ENCODE data around the gene FOXP1.

FOXP1 gene

GRCh38 chr3:71005702-71006321, 577.7 kb downstream of the FOXP1 start:
- no peak for DNase-seq (ENCODE audit: low spot score)

GRCh38 chr3:71003511-71003910, 580.0 kb downstream of the FOXP1 start:
- no peak for DNase-seq (ENCODE audit: low spot score)

- DNase-seq (ENCODE audit: low spot score), result no peak
Measured at GRCh38 chr3:71002298-71002697, 581.2 kb downstream of the FOXP1 start.

GRCh38 chr3:71001303-71001830, 582.2 kb downstream of the FOXP1 start:
- DNase-seq (ENCODE audit: low spot score), result no peak

- DNase-seq (ENCODE audit: low spot score), result no peak
Measured at GRCh38 chr3:71000483-71000882, 583.0 kb downstream of the FOXP1 start.

GRCh38 chr3:70999730-71000129, 583.8 kb downstream of the FOXP1 start:
- peak; percentile 20 for DNase-seq (ENCODE audit: low spot score)

GRCh38 chr3:70996082-70996481, 587.4 kb downstream of the FOXP1 start:
- DNase-seq (ENCODE audit: low spot score), result no peak

- DNase-seq (ENCODE audit: low spot score), result no peak
Measured at GRCh38 chr3:70994644-70995043, 588.9 kb downstream of the FOXP1 start.

- DNase-seq (ENCODE audit: low spot score), result no peak
Measured at GRCh38 chr3:70992562-70993204, 590.8 kb downstream of the FOXP1 start.

GRCh38 chr3:70992131-70992530, 591.4 kb downstream of the FOXP1 start:
- DNase-seq (ENCODE audit: low spot score), result no peak

GRCh38 chr3:70990723-70991122, 592.8 kb downstream of the FOXP1 start:
- DNase-seq (ENCODE audit: low spot score), result no peak

- DNase-seq (ENCODE audit: low spot score), result peak; percentile 24
Measured at GRCh38 chr3:70990185-70990584, 593.3 kb downstream of the FOXP1 start.

- DNase-seq (ENCODE audit: low spot score), result no peak
Measured at GRCh38 chr3:70989174-70989573, 594.4 kb downstream of the FOXP1 start.

- no peak for DNase-seq (ENCODE audit: low spot score)
Measured at GRCh38 chr3:70988111-70988510, 595.4 kb downstream of the FOXP1 start.

GRCh38 chr3:70985572-70985971, 598.0 kb downstream of the FOXP1 start:
- no peak for DNase-seq (ENCODE audit: low spot score)

- DNase-seq (ENCODE audit: low spot score), result no peak
Measured at GRCh38 chr3:70984776-70985482, 598.6 kb downstream of the FOXP1 start.

GRCh38 chr3:70982700-70983140, 600.8 kb downstream of the FOXP1 start:
- DNase-seq (ENCODE audit: low spot score), result peak; percentile 32

- no peak for DNase-seq (ENCODE audit: low spot score)
Measured at GRCh38 chr3:70982284-70982683, 601.2 kb downstream of the FOXP1 start.

GRCh38 chr3:70981231-70981880, 602.2 kb downstream of the FOXP1 start:
- DNase-seq (ENCODE audit: low spot score), result no peak

GRCh38 chr3:70980646-70981170, 602.8 kb downstream of the FOXP1 start:
- no peak for DNase-seq (ENCODE audit: low spot score)

- DNase-seq (ENCODE audit: low spot score), result no peak
Measured at GRCh38 chr3:70979983-70980645, 603.4 kb downstream of the FOXP1 start.

- DNase-seq (ENCODE audit: low spot score), result no peak
Measured at GRCh38 chr3:70977712-70978111, 605.8 kb downstream of the FOXP1 start.

Data from CD4-positive, alpha-beta T cell treated with Interleukin-15 for 4 hours (primary cell).